Mononuclear cell (primary cell): Measurements from ENCODE around the gene ATP9B. TPM values are rescaled to one million over a fixed set of nuclear protein-coding genes. Genes with fewer than 3 reads are reported as not detected.

Experiments used
- H3K27me3 ChIP-seq: 2 replicates; pipeline ENCODE4 v1.6.0; 2011; ENCODE audit warnings: low read length, control low read depth; ENCODE audit not compliant: insufficient read depth
- H3K4me1 ChIP-seq: 2 replicates; pipeline ENCODE4 v1.5.1; 2011; ENCODE audit warnings: mild to moderate bottlenecking, low read length, control low read depth; ENCODE audit not compliant: insufficient read depth
- H3K4me3 ChIP-seq: 2 replicates; pipeline ENCODE4 v1.5.1; 2011; ENCODE audit warnings: mild to moderate bottlenecking, low read length, moderate library complexity
- H3K9me3 ChIP-seq: 2 replicates; pipeline ENCODE4 v1.5.1; 2011; ENCODE audit warnings: low read depth, mild to moderate bottlenecking, control low read depth, low read length
- total RNA-seq: library from RNA; depleted of rRNA; stranded (reverse); fragments of >200 nt; gene quantifications from one replicate; pipeline ENCODE4 v1.2.3, GENCODE V29; 2012

ATP9B gene
- total RNA-seq, 1 donor: 84.2 TPM

- Histone ChIP-seq H3K4me1 (peaks cover 6% of the 10 kb centered on the region), H3K27me3 (no peaks in the 10 kb centered on the region), H3K4me3 (no peak overlapping the region), H3K9me3 (no peaks in the 10 kb centered on the region)
These were observed 147.0 kb downstream of the ATP9B start for GRCh38 chr18:79216176-79216575.

- Histone ChIP-seq H3K4me1 (peaks cover 6% of the 10 kb centered on the region), H3K27me3 (no peaks in the 10 kb centered on the region), H3K9me3 (no peaks in the 10 kb centered on the region), H3K4me3 (no peak overlapping the region)
These were observed 148.9 kb downstream of the ATP9B start for GRCh38 chr18:79217979-79218604.

GRCh38 chr18:79218605-79219190 is 149.5 kb downstream of the ATP9B start:
- no peaks in the 10 kb centered on the region for H3K9me3 ChIP-seq
- H3K4me1 ChIP-seq: peaks cover 6% of the 10 kb centered on the region
- H3K27me3 ChIP-seq: no peaks in the 10 kb centered on the region
- H3K4me3 ChIP-seq: no peak overlapping the region

GRCh38 chr18:79221136-79221535 is 151.9 kb downstream of the ATP9B start:
- no peaks in the 10 kb centered on the region for H3K27me3 ChIP-seq
- H3K4me1 ChIP-seq: peaks cover 6% of the 10 kb centered on the region
- no peaks in the 10 kb centered on the region for H3K9me3 ChIP-seq
- no peak overlapping the region for H3K4me3 ChIP-seq

- H3K4me1 ChIP-seq: peaks cover 6% of the 10 kb centered on the region
- no peaks in the 10 kb centered on the region for H3K27me3 ChIP-seq
- no peaks in the 10 kb centered on the region for H3K9me3 ChIP-seq
- no peak overlapping the region for H3K4me3 ChIP-seq
These were observed 153.6 kb downstream of the ATP9B start for GRCh38 chr18:79222790-79223189.

- Histone ChIP-seq H3K4me1 (peaks cover 6% of the 10 kb centered on the region), H3K27me3 (no peaks in the 10 kb centered on the region), H3K9me3 (no peaks in the 10 kb centered on the region)
These were observed 154.2 kb downstream of the ATP9B start for GRCh38 chr18:79223431-79223830.

GRCh38 chr18:79224381-79224780 is 155.2 kb downstream of the ATP9B start:
- no peaks in the 10 kb centered on the region for H3K9me3 ChIP-seq
- H3K27me3 ChIP-seq: no peaks in the 10 kb centered on the region
- H3K4me3 ChIP-seq: no peak overlapping the region
- H3K4me1 ChIP-seq: no peaks in the 10 kb centered on the region

More at GRCh38 chr18:79223431-79223830, 154.2 kb downstream of the ATP9B start:
- no peak overlapping the region for H3K4me3 ChIP-seq

GRCh38 chr18:79227621-79228020 is 158.4 kb downstream of the ATP9B start:
- Histone ChIP-seq H3K9me3 (no peaks in the 10 kb centered on the region), H3K4me1 (no peaks in the 10 kb centered on the region), H3K4me3 (no peak overlapping the region), H3K27me3 (no peaks in the 10 kb centered on the region)

- no peaks in the 10 kb centered on the region for H3K27me3 ChIP-seq
These were observed 160.2 kb downstream of the ATP9B start for GRCh38 chr18:79229431-79229830.

GRCh38 chr18:79234438-79234837 is 165.2 kb downstream of the ATP9B start:
- no peaks in the 10 kb centered on the region for H3K27me3 ChIP-seq
- H3K4me3 ChIP-seq: no peak overlapping the region
- no peaks in the 10 kb centered on the region for H3K4me1 ChIP-seq
- H3K9me3 ChIP-seq: no peaks in the 10 kb centered on the region

More at GRCh38 chr18:79229431-79229830, 160.2 kb downstream of the ATP9B start:
- Histone ChIP-seq H3K4me3 (no peak overlapping the region), H3K4me1 (no peaks in the 10 kb centered on the region), H3K9me3 (no peaks in the 10 kb centered on the region)

- H3K9me3 ChIP-seq: no peaks in the 10 kb centered on the region
These were observed 170.4 kb downstream of the ATP9B start for GRCh38 chr18:79239631-79240030.

GRCh38 chr18:79241755-79242154 is 172.6 kb downstream of the ATP9B start:
- H3K27me3 ChIP-seq: no peaks in the 10 kb centered on the region
- no peak overlapping the region for H3K4me3 ChIP-seq
- H3K9me3 ChIP-seq: no peaks in the 10 kb centered on the region
- H3K4me1 ChIP-seq: peaks cover 6% of the 10 kb centered on the region

More at GRCh38 chr18:79239631-79240030, 170.4 kb downstream of the ATP9B start:
- Histone ChIP-seq H3K27me3 (no peaks in the 10 kb centered on the region), H3K4me1 (no peaks in the 10 kb centered on the region), H3K4me3 (no peak overlapping the region)

GRCh38 chr18:79242246-79242645 is 173.1 kb downstream of the ATP9B start:
- Histone ChIP-seq H3K4me3 (no peak overlapping the region), H3K4me1 (peaks cover 6% of the 10 kb centered on the region), H3K9me3 (no peaks in the 10 kb centered on the region), H3K27me3 (no peaks in the 10 kb centered on the region)

- H3K4me3 ChIP-seq: no peak overlapping the region
- H3K27me3 ChIP-seq: no peaks in the 10 kb centered on the region
- no peaks in the 10 kb centered on the region for H3K9me3 ChIP-seq
- peaks cover 6% of the 10 kb centered on the region for H3K4me1 ChIP-seq
These were observed 176.4 kb downstream of the ATP9B start for GRCh38 chr18:79245517-79246001.

- Histone ChIP-seq H3K4me1 (peaks cover 6% of the 10 kb centered on the region), H3K9me3 (no peaks in the 10 kb centered on the region), H3K4me3 (no peak overlapping the region), H3K27me3 (no peaks in the 10 kb centered on the region)
These were observed 177.3 kb downstream of the ATP9B start for GRCh38 chr18:79246309-79247108.
